ENCODE results near the gene ACAD11.

GRCh38 chr3:132593241-132593946 lies 66.2 kb downstream of the ACAD11 start:
- TF ChIP-seq EZH2 (IDR thresholded peaks at IDR 0.05; ENCODE audit: borderline replicate concordance, low read length) (no peak), CTCF (conservative IDR thresholded peaks at IDR 0.05 in 1 of 2, IDR thresholded peaks at IDR 0.05 in 1 of 2; ENCODE audit: extremely low read depth in 1 of 2, insufficient read depth in 1 of 2, low read depth in 1 of 2, low read length in 2 of 2) (no peak)

Data from mammary epithelial cell (primary cell).